Suprapubic skin (tissue), 3 donors: Measurements from ENCODE around the gene KIF13A.

Experiments
- POLR2A ChIP-seq, 2 donors: fragments of 450-650 bp; IDR thresholded peaks; one replicate each; pipeline ENCODE4 v1.6.1; 2017; ENCODE audit warnings: antibody characterized with exemption in 2 of 2, mild to moderate bottlenecking in 2 of 2, moderate library complexity in 2 of 2
- TF ChIP-seq, protein P1 (sequence below), 2 donors: fragments of 200-600 bp in 1 of 2; fragments of 450-650 bp in 1 of 2; sonication (generic) in 1 of 2; IDR thresholded peaks; one replicate each; pipeline ENCODE4 v1.5.1; 2016 to 2019; ENCODE audit warnings: antibody characterized with exemption in 2 of 2, mild to moderate bottlenecking in 1 of 2, moderate library complexity in 1 of 2

DNA sequence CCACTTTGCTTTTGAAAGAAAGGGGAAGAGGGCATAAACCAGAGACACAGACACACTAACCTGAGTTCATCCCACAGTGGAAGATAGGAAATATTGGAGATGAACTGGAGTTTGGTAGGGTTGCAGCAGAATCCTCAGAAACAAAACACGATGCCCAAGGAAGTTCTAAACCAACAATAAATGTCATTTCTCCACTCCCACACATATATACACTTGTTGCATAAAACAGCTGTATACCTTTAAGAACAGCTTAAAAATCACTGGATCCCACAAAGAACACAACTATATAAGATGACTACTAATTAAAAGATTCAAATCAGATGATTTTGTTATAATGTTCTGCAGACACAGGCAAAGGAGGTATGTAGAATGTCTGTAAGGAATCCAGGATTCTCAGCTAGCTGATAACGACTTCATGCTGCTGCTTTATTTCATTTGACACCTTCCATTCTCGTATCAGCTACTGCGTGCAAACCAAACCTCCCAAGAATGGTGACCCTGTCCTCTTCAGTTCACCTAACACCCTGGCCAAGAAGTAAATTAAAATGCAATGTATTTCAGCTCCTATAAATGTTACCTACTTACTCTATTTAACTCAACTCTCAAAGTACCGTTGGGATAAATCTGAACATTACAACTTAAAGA, 14.3 kb downstream of the KIF13A start:
- TF ChIP-seq, protein P1, sequence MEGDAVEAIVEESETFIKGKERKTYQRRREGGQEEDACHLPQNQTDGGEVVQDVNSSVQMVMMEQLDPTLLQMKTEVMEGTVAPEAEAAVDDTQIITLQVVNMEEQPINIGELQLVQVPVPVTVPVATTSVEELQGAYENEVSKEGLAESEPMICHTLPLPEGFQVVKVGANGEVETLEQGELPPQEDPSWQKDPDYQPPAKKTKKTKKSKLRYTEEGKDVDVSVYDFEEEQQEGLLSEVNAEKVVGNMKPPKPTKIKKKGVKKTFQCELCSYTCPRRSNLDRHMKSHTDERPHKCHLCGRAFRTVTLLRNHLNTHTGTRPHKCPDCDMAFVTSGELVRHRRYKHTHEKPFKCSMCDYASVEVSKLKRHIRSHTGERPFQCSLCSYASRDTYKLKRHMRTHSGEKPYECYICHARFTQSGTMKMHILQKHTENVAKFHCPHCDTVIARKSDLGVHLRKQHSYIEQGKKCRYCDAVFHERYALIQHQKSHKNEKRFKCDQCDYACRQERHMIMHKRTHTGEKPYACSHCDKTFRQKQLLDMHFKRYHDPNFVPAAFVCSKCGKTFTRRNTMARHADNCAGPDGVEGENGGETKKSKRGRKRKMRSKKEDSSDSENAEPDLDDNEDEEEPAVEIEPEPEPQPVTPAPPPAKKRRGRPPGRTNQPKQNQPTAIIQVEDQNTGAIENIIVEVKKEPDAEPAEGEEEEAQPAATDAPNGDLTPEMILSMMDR (IDR thresholded peaks at IDR 0.05), result no peak
- no peak for TF ChIP-seq POLR2A (IDR thresholded peaks at IDR 0.05)
